Fibroblast of villous mesenchyme (primary cell): ENCODE data around the gene ADRA2B. TPM values are rescaled to one million over a fixed set of nuclear protein-coding genes. Genes with fewer than 3 reads are reported as not detected.

Source experiments
- DNase-seq: peaks from one replicate; pipeline ENCODE4 v3.0.0-alpha.2; 2010; ENCODE audit warnings: low read depth
- H3K4me3 ChIP-seq: 2 replicates; pipeline ENCODE4 v1.5.1; 2011; ENCODE audit warnings: low read depth, mild to moderate bottlenecking, low read length
- CTCF ChIP-seq: IDR thresholded peaks from 2 replicates; pipeline ENCODE4 v1.5.1; 2012; ENCODE audit warnings: low read depth, mild to moderate bottlenecking, low read length; ENCODE audit not compliant: insufficient read depth
- total RNA-seq: library from RNA; depleted of rRNA; stranded (reverse); fragments of >200 nt; gene quantifications from 2 replicates; pipeline ENCODE4 v1.2.3, GENCODE V29; 2012

Gene ADRA2B
- total RNA-seq, 1 donor, result not detected

GRCh38 chr2:96120091-96120720 lies 3.8 kb upstream of the ADRA2B start:
- no peak for TF ChIP-seq CTCF
- H3K4me3 ChIP-seq, result no peak overlapping the region
- no peak for DNase-seq

- TF ChIP-seq CTCF, result no peak
- no peak overlapping the region for H3K4me3 ChIP-seq
- DNase-seq, result no peak
Measured at GRCh38 chr2:96119389-96119751, 3.0 kb upstream of the ADRA2B start.

GRCh38 chr2:96118698-96119388 lies 2.5 kb upstream of the ADRA2B start:
- no peak overlapping the region for H3K4me3 ChIP-seq
- DNase-seq, result no peak
- no peak for TF ChIP-seq CTCF

- no peak for TF ChIP-seq CTCF
- H3K4me3 ChIP-seq, result no peak overlapping the region
- no peak for DNase-seq
Measured at GRCh38 chr2:96117701-96118588, 1.6 kb upstream of the ADRA2B start.

GRCh38 chr2:96116879-96117533 lies 635 bp upstream of the ADRA2B start:
- peak; percentile 52 for TF ChIP-seq CTCF
- peak overlapping the region; percentile 38 for H3K4me3 ChIP-seq
- peak; percentile 12 for DNase-seq

- DNase-seq, result no peak
- TF ChIP-seq CTCF, result no peak
- peak overlapping the region; percentile 38 for H3K4me3 ChIP-seq
Measured at GRCh38 chr2:96115631-96116423, 544 bp downstream of the ADRA2B start.
